ENCODE measurements around the gene HEXA.

The HEXA gene

GRCh38 chr15:72372361-72372760, 3.5 kb downstream of the HEXA start:
- no peak for DNase-seq

GRCh38 chr15:72369964-72370363, 5.8 kb downstream of the HEXA start:
- DNase-seq: no peak

GRCh38 chr15:72368899-72369298, 6.9 kb downstream of the HEXA start:
- no peak for DNase-seq

- no peak for DNase-seq
Observed at GRCh38 chr15:72368325-72368724, 7.5 kb downstream of the HEXA start.

- DNase-seq: peak; percentile 30
Observed at GRCh38 chr15:72365844-72366243, 10.0 kb downstream of the HEXA start.

- DNase-seq: no peak
Observed at GRCh38 chr15:72361176-72361575, 14.6 kb downstream of the HEXA start.

- DNase-seq: no peak
Observed at GRCh38 chr15:72358650-72359171, 17.1 kb downstream of the HEXA start.

GRCh38 chr15:72358121-72358520, 17.7 kb downstream of the HEXA start:
- DNase-seq: no peak

- no peak for DNase-seq
Observed at GRCh38 chr15:72354496-72354895, 21.3 kb downstream of the HEXA start.

- no peak for DNase-seq
Observed at GRCh38 chr15:72353266-72353665, 22.5 kb downstream of the HEXA start.

GRCh38 chr15:72345806-72346205, 30.0 kb downstream of the HEXA start:
- DNase-seq: no peak

GRCh38 chr15:72345280-72345679, 30.5 kb downstream of the HEXA start:
- DNase-seq: no peak

- no peak for DNase-seq
Observed at GRCh38 chr15:72344602-72345001, 31.2 kb downstream of the HEXA start.

- peak; percentile 44 for DNase-seq
Observed at GRCh38 chr15:72342385-72342784, 33.4 kb downstream of the HEXA start.

GRCh38 chr15:72341361-72341760, 34.5 kb downstream of the HEXA start:
- no peak for DNase-seq

GRCh38 chr15:72340366-72340765, 35.4 kb downstream of the HEXA start:
- DNase-seq: no peak

- DNase-seq: no peak
Observed at GRCh38 chr15:72339777-72340177, 36.0 kb downstream of the HEXA start.

GRCh38 chr15:72338617-72339321, 37.0 kb downstream of the HEXA start:
- DNase-seq: no peak

GRCh38 chr15:72338148-72338547, 37.7 kb downstream of the HEXA start:
- DNase-seq: no peak

- DNase-seq: no peak
Observed at GRCh38 chr15:72334842-72335241, 41.0 kb downstream of the HEXA start.

GRCh38 chr15:72331021-72331420, 44.8 kb downstream of the HEXA start:
- DNase-seq: no peak

- DNase-seq: no peak
Observed at GRCh38 chr15:72323752-72324151, 52.1 kb downstream of the HEXA start.

- peak; percentile 88 for DNase-seq
Observed at GRCh38 chr15:72319985-72320671, 55.7 kb downstream of the HEXA start, which contains the start of gene CELF6. TSS of gene CELF6 (minus strand) at chr15:72320157. CDS start at chr15:72319874, 283 bp downstream.

- DNase-seq: peak; percentile 47
Observed at GRCh38 chr15:72319360-72319984, 56.3 kb downstream of the HEXA start.

Measured in CD4-positive, alpha-beta T cell treated with Interleukin-21 for 1 hour (primary cell).